UCSD-AML1 (cell line): ENCODE results near the gene BTG2.
A peak's percentile ranks its signal among the peaks of the same experiment; 100 is the strongest.
"Not testable (repeated sequence)": the region's sequence is repeated elsewhere in the genome, so short reads cannot be mapped to it uniquely, and the experiment has no call there.

ENCODE experiments used
- DNase-seq: peaks from one replicate; lab custom pipeline; 2025; ENCODE audit not compliant: unreplicated experiment; lab: John Stamatoyannopoulos, UW

The BTG2 gene

DNA sequence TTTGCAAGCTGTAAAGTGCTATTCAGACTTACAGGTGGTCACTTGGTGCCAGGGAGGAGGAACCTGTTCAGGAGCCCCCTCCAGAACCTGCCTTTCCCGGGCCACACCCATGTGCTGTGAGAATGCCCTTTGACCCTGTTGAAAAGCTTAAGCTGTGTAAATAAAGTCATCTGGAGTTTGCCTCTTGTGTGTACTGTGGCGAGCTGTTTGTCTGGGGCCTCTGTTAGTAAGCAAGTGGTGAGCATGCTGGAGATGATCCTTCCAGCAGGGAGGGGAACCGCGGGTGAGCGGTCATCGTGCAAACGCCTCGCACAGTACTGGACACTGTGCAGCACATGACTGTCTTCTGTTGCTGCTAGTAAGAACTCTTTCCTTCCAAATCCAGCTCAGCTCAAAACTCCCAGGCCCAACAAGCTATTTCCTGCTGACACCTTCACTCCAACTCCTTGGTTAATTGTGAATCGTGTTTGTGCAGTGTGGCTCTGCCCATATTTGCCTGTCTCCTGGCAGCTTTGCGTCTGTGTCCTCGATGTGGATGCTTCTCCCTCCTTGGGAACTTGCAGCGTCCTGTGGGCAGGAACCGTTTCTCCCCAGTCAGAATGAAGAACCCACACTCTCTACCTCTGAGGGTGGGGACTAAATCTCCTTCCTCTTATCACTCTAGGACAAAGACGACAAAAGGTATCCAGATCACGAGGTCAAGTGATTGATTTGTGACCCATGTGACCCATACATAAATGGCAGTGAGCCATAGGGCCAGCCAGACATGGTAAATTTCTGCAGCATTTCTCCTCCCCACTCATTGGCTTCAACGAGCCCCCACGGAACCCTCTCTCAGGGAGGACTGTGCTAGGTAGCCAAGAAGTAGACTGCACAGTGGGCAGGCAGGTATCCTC is 13.9 kb upstream of the BTG2 start:
- DNase-seq = no peak

DNA sequence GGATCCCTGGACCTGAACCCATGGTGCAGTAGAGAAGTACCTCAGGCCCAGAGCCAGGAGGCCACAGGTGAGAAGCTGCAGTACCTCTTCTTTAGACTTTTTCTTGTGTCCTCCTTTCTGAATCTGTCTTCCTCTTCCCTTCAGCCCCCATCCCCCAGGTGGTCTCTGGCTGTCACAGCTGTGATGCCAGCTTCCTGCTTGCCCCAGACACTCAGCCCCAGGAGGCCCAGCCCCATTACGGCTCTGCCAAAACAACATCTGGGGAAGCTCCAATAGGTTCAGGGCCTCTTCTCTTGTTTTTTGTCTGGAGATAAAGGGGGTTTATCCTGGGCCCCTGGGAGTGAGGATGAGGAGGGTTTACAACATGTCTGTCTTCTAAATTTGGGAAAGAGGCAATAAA is 9.5 kb upstream of the BTG2 start:
- no peak for DNase-seq

DNA sequence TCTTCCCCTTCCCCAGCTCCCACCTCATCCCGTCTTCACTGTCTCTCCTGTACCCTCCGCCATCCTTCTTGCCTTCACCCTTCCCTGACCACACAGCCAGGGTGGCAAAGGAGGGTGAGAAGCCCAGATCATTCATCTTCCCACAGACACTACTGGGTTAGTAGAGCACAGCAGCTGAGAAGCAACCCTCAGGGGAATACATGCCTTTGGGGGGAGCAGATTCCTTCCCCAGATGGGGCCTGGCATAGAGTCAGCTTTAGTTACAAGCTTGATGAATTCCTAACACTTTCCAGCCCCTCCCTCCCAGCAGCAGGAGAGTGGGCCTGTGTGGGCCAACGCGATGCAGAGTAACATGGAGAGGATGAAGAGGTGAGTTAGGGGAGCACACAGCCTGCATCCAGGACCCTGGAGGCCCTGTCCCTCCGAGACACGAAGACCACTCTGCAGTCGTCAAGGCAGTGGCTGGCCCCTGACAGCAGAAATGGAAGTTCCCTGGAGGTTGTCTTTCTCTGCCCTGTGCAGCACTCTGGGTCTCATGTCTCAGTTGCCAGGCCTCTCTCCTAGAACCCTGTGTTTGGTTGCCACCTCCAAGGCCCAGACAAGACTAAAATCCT is 8.8 kb upstream of the BTG2 start:
- no peak for DNase-seq

DNA sequence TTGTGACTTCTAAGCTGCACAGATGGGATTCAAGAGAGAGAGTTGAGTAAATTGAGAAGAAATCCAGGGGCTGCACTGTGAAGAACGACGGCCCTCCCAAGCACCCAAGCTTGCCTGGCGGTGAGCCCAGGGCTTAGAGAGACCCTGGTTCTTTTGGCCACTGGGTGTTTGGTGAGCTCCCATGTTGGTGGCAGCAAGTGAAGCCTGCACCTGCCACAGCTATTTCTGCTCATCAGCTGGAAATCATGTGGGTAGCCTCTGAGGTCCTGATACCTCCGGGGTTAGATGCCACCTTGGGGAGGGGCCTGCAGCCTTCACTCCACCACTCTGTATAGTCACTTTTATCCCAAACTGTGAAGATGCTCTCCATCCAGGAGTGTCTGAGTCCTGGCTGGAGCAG is 6.2 kb upstream of the BTG2 start:
- DNase-seq = no peak

DNA sequence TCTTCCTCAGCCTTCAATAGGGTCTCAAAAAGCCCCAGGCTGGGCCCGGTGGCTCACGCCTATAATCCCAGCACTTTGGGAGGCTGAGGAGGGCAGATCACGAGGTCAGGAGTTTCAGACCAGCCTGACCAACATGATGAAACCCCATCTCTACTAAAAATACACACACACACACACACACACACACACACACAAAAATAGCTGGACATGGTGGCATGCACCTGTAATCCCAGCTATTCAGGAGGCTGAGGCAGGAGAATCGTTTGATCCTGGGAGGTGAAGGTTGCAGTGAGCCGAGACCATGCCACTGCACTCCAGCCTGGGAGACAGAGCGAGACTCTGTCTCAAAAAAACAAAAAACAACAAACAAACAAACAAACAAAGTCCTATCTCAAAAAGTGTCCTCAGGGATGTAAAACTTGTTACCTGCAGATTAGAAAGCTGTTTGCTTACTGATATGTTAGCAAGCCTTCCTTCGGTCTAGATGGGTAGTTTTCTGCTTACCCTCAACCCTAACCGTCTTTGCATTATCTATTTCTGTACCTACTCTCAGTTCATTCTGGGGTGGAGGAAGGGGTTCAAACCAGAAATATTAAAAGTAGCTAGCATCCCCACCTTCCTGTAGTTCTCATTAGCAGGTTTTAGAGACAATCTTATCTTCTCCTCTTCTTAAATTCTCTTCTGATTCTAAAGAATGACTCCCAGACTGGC is 5.4 kb upstream of the BTG2 start:
- DNase-seq = not testable (repeated sequence)

DNA sequence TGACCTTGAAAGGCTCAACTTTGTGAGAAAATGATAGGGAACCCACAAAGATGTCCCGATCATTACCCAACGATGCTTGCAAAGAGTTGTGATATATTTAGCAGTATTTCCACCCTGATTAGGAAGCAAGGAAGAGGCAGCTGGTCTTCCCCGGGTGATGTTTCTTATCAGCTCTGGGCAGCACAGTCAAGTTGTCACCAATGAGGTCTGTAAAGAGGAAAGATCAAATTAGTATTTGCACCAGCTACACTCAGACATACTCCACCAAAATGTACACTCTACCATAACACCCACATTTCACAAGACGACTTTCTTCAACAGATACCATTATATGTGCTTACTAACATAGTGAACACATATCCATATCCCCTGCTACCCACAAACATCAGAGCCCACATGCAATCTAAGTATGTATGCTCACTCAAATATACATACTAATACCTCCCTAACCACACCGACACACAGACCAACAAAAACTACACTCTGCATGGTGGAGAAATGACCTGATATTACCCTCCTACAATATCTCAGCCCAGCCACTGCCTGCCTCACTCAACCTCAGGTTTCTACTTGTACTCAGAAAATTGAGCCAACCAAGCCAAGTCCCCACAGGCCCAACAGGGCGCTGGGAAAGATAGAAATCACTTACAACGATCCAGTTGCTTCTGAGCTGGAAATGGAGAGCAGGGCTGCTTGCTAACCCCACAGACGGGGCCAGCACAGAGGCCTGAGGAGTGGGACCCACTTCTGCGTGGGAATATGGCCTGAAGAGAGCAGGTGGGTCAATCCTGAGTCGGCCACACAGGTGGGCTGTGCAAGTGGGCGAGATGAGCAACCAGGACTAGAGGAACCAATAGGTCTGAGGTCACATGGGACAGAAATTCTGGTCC is 4.6 kb upstream of the BTG2 start:
- no peak for DNase-seq

DNA sequence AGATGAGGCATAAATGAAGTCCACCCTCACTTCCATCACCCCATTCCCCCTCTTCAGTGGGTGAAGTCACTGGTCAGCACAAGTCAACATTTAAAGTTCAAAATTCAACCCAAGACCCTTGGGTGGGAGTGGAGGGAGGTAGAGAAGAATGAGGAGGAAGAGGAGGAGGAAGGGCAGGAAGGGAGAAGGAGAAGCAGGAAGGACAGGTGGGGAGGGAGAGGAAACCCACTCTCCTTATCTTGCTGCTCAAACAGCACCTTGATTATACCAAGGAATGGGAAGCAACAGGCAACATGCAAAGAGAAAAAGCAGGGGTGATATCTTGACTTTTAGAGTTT is 4.0 kb upstream of the BTG2 start:
- no peak for DNase-seq

DNA sequence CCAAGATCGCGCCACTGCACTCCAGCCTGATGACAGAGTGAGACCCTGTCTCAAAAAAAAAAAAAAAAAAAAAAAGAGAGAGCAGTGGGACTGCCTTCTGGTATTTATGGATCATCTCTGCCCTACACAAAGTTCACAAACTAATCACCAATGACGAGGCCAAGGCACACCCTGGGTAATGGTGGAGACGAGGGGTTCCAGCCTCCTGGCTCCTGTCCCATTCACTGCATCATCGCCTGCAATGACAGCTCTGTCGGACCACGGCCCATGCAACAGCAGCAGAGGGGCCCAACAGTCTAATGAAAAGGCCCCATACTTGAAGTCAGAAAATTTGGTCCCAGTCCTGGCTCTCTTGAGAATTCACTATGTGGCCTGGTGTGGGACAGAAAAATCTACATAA is 2.9 kb upstream of the BTG2 start:
- DNase-seq = no peak

DNA sequence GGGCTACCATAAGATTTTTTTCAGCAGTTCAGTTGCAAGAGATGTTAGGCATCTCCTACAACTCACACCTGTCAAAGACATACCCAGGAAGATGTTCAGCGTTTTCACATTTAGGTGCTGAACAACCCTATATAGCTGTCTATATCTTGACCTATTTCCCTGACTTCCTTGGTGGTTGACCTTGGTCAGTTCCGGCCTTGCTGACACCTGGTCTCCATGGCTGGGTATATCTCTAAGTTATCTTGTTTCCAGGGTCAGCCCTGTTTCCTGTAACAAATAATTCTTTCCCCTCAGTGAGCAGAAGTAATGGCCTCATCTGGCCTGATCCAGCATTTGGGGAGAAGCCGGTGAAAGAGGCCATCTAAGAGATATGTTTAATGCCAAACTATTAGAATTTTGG is 2.4 kb upstream of the BTG2 start:
- DNase-seq = no peak

DNA sequence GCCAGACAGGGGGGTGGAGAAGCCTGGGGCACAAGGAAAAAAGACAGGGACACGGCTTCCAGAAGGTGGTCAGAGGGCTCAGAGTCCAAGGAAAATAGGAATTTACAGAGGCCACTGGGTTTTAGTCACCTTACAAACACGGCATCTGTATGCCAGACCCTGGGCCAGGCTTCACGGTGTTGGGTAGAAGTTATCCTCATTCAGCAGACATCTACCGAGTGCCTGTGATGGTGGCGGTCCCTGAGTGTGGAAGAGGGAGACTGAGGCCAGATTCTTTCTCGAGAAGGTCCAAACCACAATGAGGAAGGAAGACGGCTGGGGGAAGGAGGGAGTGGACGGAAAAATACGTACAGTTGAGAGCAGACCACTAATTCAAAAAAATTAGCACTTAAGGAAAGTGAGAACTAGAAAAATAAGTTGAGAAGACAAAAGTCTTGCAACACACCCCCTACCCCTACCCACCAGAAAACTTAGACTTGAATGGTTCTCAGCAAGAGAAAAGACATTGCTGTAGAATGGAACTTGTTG is 864 bp upstream of the BTG2 start:
- DNase-seq = no peak

DNA sequence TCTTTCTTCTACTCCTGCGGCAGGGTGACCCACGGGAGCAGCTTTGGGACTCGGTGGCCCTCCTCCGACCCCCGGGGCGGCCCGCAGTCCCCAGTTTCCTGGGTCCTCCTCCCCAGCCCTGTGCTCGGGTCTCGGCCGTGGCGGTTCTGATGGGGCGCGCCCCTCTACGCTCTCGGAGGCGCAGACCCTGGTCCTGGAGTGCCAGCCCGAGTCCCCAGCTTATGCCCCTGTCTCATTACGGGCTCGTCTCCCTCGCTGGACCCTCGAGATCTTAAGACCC is 430 bp downstream of the BTG2 start:
- DNase-seq = no peak

DNA sequence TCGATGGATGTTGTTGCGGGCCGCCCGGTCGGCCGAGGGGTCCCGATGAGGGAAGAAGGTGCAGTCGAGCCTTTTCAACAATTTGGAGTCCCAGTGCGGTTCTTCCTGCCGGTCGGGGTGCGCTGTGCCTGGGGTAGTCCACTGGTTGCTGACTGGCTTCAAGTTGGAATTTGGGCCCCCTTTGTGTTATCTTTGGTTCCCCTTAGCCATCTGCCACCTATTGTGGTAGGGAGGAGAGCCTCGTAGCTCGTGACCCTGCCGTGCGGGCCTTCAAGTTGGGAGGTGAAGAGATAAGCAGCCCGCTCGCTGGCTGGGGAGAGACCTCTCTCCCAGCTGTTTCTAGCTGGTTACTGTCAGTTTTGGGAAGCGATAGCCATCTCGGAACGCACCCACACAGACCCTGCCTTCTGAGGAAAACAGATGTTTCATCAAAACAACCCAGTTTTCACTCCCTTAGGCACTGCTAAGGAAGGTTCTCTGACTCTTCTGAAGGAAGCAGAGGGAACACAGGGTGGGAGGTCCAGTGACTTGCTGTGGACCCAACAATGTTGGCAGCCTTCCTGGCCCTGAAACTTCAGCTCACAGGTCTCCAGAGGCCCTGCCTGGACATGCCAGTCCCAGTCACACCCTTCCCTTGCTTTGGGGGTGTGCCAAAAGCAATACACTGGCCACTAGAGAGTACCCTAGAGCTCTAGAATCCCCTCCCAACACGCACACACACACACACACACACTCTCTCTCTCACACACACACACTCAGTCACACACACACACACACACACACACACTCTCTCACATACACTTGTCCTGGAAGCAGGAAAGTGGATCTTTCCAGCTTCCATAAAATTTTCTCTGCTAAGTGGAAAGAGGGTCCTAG is 1.0 kb downstream of the BTG2 start:
- DNase-seq = peak; percentile 64

DNA sequence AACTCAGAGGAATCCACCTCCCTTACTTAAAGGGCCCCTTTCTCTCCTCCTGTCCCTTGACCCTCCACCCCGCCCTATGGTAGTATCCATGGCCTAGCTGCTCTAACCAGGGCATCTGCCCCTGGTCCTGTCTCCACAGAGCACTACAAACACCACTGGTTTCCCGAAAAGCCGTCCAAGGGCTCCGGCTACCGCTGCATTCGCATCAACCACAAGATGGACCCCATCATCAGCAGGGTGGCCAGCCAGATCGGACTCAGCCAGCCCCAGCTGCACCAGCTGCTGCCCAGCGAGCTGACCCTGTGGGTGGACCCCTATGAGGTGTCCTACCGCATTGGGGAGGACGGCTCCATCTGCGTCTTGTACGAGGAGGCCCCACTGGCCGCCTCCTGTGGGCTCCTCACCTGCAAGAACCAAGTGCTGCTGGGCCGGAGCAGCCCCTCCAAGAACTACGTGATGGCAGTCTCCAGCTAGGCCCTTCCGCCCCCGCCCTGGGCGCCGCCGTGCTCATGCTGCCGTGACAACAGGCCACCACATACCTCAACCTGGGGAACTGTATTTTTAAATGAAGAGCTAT is 1.7 kb downstream of the BTG2 start:
- no peak for DNase-seq

DNA sequence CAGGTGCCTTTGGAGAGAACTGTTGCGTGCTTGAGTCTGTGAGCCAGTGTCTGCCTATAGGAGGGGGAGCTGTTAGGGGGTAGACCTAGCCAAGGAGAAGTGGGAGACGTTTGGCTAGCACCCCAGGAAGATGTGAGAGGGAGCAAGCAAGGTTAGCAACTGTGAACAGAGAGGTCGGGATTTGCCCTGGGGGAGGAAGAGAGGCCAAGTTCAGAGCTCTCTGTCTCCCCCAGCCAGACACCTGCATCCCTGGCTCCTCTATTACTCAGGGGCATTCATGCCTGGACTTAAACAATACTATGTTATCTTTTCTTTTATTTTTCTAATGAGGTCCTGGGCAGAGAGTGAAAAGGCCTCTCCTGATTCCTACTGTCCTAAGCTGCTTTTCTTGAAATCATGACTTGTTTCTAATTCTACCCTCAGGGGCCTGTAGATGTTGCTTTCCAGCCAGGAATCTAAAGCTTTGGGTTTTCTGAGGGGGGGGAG is 2.4 kb downstream of the BTG2 start:
- no peak for DNase-seq

DNA sequence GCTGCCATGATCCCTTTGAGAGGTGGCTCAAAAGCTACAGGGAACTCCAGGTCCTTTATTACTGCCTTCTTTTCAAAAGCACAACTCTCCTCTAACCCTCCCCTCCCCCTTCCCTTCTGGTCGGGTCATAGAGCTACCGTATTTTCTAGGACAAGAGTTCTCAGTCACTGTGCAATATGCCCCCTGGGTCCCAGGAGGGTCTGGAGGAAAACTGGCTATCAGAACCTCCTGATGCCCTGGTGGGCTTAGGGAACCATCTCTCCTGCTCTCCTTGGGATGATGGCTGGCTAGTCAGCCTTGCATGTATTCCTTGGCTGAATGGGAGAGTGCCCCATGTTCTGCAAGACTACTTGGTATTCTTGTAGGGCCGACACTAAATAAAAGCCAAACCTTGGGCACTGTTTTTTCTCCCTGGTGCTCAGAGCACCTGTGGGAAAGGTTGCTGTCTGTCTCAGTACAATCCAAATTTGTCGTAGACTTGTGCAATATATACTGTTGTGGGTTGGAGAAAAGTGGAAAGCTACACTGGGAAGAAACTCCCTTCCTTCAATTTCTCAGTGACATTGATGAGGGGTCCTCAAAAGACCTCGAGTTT is 3.1 kb downstream of the BTG2 start:
- DNase-seq = no peak

DNA sequence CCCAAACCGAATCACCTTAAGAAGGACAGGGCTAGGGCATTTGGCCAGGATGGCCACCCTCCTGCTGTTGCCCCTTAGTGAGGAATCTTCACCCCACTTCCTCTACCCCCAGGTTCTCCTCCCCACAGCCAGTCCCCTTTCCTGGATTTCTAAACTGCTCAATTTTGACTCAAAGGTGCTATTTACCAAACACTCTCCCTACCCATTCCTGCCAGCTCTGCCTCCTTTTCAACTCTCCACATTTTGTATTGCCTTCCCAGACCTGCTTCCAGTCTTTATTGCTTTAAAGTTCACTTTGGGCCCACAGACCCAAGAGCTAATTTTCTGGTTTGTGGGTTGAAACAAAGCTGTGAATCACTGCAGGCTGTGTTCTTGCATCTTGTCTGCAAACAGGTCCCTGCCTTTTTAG is 3.6 kb downstream of the BTG2 start:
- no peak for DNase-seq

DNA sequence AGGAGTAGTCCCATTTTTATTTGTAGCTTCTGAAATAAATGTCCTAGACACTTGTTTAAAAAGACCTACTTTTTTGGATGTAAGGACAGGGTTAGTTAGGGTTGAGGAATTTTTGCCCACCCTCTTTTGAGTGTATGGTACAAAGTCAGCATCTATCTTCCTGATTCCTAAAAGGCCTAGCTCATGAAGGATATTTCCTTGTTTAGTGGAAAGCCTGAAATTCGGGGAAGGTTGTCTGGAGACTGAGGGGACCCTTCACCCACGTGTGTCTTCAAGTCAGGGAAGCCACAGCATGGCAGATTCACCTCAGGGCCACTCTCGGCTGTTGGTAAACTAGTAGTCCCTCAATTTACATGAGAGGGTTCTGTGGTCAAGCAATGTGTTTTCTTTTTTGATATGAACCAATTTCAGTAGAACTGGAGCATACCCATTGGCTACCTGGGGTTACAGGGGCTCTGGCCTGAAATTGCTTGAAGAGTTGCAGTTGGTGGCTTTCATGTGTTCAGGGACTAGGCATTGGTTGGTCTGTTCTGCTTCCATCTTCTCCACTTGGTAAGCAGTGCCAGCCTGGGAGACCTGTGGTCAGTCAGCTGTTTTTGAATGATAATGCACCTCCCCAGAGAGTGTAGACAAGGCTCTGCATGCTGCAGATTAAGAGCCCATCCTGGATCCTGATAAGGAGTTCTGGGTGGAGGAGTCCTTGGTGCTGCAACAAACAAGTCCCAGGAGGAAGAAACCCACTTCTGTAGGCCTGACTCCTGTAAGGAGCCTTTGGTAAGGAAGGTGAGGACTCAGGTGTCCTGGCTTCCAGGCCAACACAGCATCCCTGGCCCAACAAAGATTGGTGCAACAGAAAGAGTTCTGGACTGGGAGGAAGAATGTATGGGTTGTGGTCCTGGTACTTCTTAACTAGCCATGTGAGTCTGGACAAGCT is 6.3 kb downstream of the BTG2 start:
- DNase-seq = no peak

DNA sequence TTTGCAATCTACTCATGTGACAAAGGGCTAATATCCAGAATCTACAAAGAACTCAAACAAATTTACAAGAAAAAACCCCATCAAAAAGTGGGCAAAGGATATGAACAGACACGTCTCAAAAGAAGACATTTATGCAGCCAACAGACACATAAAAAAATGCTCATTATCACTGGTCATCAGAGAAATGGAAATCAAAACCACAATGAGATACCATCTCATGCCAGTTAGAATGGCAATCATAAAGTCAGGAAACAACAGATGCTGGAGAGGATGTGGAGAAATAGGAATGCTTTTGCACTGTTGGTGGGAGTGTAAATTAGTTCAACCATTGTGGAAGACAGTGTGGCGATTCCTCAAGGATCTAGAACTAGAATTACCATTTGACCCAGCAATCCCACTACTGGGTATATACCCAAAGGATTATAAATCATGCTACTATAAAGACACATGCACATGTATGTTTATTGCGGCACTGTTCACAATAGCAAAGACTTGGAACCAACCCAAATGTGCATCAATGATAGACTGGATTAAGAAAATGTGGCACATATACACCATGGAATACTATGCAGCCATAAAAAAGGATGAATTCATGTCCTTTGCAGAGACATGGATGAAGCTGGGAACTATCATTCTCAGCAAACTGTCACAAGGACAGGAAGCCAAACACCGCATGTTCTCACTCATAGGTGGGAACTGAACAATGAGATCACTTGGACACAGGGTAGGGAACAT is 8.9 kb downstream of the BTG2 start:
- not testable (repeated sequence) for DNase-seq
